GM12878 (cell line): ENCODE data around the gene NOP10. TPM values are rescaled to one million over a fixed set of nuclear protein-coding genes. Genes with fewer than 3 reads are reported as not detected.

Experiments used
- ATAC-seq: fragments of 200-7000 bp; cut with Tn5 transposase; 3 replicates; pipeline ENCODE4 v1.9.1; 2020; ENCODE audit warnings: mild to moderate bottlenecking, moderate library complexity
- BruUV-seq: library from RNA; stranded (reverse); fragments of 400-500 nt; replicated peaks from 2 replicates; lab custom pipeline; 2021; lab: Mats Ljungman, UMichigan
- CTCF ChIA-PET: fragments of 300-600 bp; sonication (Branson Sonifier 250); formaldehyde crosslinking; extraction: SDS; loops from one replicate; lab custom pipeline; 2021; ENCODE audit warnings: inconsistent platforms; lab: Yijun Ruan, JAX
- POLR2A ChIA-PET: fragments of 350-600 bp; formaldehyde crosslinking; extraction: SDS; loops from one replicate; lab custom pipeline; 2021; ENCODE audit warnings: inconsistent platforms; lab: Charles Lee
- RAD21 ChIA-PET: fragments of 300-600 bp; sonication (Branson Sonifier 250); formaldehyde crosslinking; loops from one replicate; lab custom pipeline; 2023; ENCODE audit warnings: antibody characterized with exemption; ENCODE audit not compliant: unreplicated experiment; lab: Charles Lee
- SMC1A ChIA-PET: fragments of 300-600 bp; sonication (Branson Sonifier 250); formaldehyde crosslinking; loops from one replicate; lab custom pipeline; 2023; ENCODE audit not compliant: unreplicated experiment, uncharacterized antibody; lab: Charles Lee
- DNase-seq: peaks from one replicate; pipeline ENCODE4 v3.0.0-alpha.2; 2011; ENCODE audit warnings: low read depth, low spot score
- FAIRE-seq: peaks from 3 replicates; lab custom pipeline; 2011; peaks lifted over from hg19 to GRCh38; lab: Jason Lieb, UNC
- H2AFZ ChIP-seq: 2 replicates; pipeline ENCODE4 v1.6.0; 2011; ENCODE audit warnings: low read depth, low read length, control low read depth; ENCODE audit not compliant: control insufficient read depth
- H3K27ac ChIP-seq: 2 replicates; pipeline ENCODE4 v1.5.1; 2011; ENCODE audit warnings: control low read depth; ENCODE audit not compliant: control insufficient read depth, insufficient read depth
- H3K27me3 ChIP-seq, 2 experiments: replicated peaks in 1 of 2; 2 replicates each; pipeline versions ENCODE4 v1.6.0 to v1.6.1; 2011; ENCODE audit warnings: low read length in 1 of 2; ENCODE audit not compliant: control insufficient read depth in 2 of 2, insufficient read depth in 2 of 2
- H3K36me3 ChIP-seq, 2 experiments: 2 replicates each; pipeline ENCODE4 v1.5.1; 2011; ENCODE audit warnings: low read length in 1 of 2; ENCODE audit not compliant: control insufficient read depth in 2 of 2, insufficient read depth in 2 of 2
- H3K4me1 ChIP-seq: 2 replicates; pipeline ENCODE4 v1.6.1; 2011; ENCODE audit warnings: mild to moderate bottlenecking, low read length, moderate library complexity, mixed read lengths; ENCODE audit not compliant: control insufficient read depth, insufficient read depth
- H3K4me2 ChIP-seq: 2 replicates; pipeline ENCODE4 v1.6.0; 2011; ENCODE audit warnings: control low read depth; ENCODE audit not compliant: control insufficient read depth, insufficient read depth
- H3K4me3 ChIP-seq: fragments of 200-600 bp; sonication (generic); 2 replicates; pipeline ENCODE4 v1.5.1; 2016
- H3K79me2 ChIP-seq: 2 replicates; pipeline ENCODE4 v1.6.0; 2011; ENCODE audit warnings: low read length; ENCODE audit not compliant: control insufficient read depth, insufficient read depth
- H3K9ac ChIP-seq: 2 replicates; pipeline ENCODE4 v1.8.0; 2011; ENCODE audit warnings: low read length, control low read depth, mixed read lengths; ENCODE audit not compliant: control insufficient read depth, insufficient read depth
- H3K9me3 ChIP-seq: replicated peaks from 3 replicates; pipeline ENCODE4 v1.5.1; 2011; ENCODE audit warnings: mild to moderate bottlenecking, low read length; ENCODE audit not compliant: control insufficient read depth, insufficient read depth
- H4K20me1 ChIP-seq: 2 replicates; pipeline ENCODE4 v1.6.0; 2011; ENCODE audit not compliant: control insufficient read depth, insufficient read depth
- ASH2L ChIP-seq: fragments of 300-600, 200-600 bp; sonication (generic); IDR thresholded peaks from 2 replicates; pipeline ENCODE4 v1.6.1; 2017; ENCODE audit warnings: low read depth, mild to moderate bottlenecking, borderline replicate concordance
- BMI1 ChIP-seq: fragments of 450-650 bp; IDR thresholded peaks from 2 replicates; pipeline ENCODE4 v1.6.1; 2016; ENCODE audit warnings: mild to moderate bottlenecking, moderate library complexity, borderline replicate concordance
- FOXM1 ChIP-seq: IDR thresholded peaks from 2 replicates; pipeline ENCODE4 v1.6.1; 2012; ENCODE audit warnings: low read depth, mild to moderate bottlenecking, inconsistent platforms, low read length, moderate library complexity
- KAT2A ChIP-seq: conservative IDR thresholded peaks from 2 replicates; pipeline ENCODE4 v1.6.1; 2011; ENCODE audit warnings: low read depth, low read length; ENCODE audit not compliant: control insufficient read depth
- PAX5 ChIP-seq: IDR thresholded peaks from 2 replicates; pipeline ENCODE4 v1.6.1; 2011; ENCODE audit warnings: low read depth, low read length, borderline replicate concordance
- PML ChIP-seq: IDR thresholded peaks from 2 replicates; pipeline ENCODE4 v1.6.1; 2012; ENCODE audit warnings: low read length, inconsistent platforms
- RAD21 ChIP-seq: IDR thresholded peaks from 2 replicates; pipeline ENCODE4 v1.6.1; 2011; ENCODE audit warnings: mild to moderate bottlenecking, low read depth, low read length, moderate library complexity; ENCODE audit not compliant: insufficient read depth
- RUNX3 ChIP-seq: IDR thresholded peaks from 2 replicates; pipeline ENCODE4 v1.6.1; 2012; ENCODE audit warnings: low read length, inconsistent platforms
- SMAD1 ChIP-seq: fragments of 450-650 bp; IDR thresholded peaks from 2 replicates; pipeline ENCODE4 v1.6.1; 2018; ENCODE audit warnings: mild to moderate bottlenecking, low read depth; ENCODE audit not compliant: partially characterized antibody
- SUPT20H ChIP-seq: IDR thresholded peaks from 2 replicates; pipeline ENCODE4 v1.6.1; 2011; ENCODE audit warnings: low read depth, mild to moderate bottlenecking, low read length, moderate library complexity, borderline replicate concordance; ENCODE audit not compliant: control insufficient read depth
- TCF7 ChIP-seq: IDR thresholded peaks from 2 replicates; pipeline ENCODE4 v1.6.1; 2014; ENCODE audit warnings: antibody characterized with exemption, borderline replicate concordance
- ZNF217 ChIP-seq: fragments of 450-650 bp; IDR thresholded peaks from 2 replicates; pipeline ENCODE4 v1.6.1; 2017; ENCODE audit warnings: antibody characterized with exemption, mild to moderate bottlenecking
- WGBS: methylation state at CpG from one replicate; pipeline ENCODE4 v1.1.6; 2016; ENCODE audit warnings: low lambda C conversion rate; ENCODE audit not compliant: insufficient replicate concordance, insufficient coverage; ENCODE audit errors: missing lambda C conversion rate; 5-methylcytosine and 5-hydroxymethylcytosine counted together
- in situ Hi-C: fragments of 300-500 bp; cut with MboI; formaldehyde crosslinking; loops from 9 replicates; pipeline ENCODE4 v1.14.3; 2018; ENCODE audit warnings: mixed read lengths
- intact Hi-C: fragments of 100-400 bp; cut with micrococcal nuclease; formaldehyde crosslinking; loops from one replicate; pipeline ENCODE4 v1.14.2; 2022; ENCODE audit not compliant: unreplicated experiment
- polyA plus RNA-seq, 11 experiments: library from polyadenylated mRNA; depleted of rRNA in 4 of 11; unstranded in 6 of 11; stranded (reverse) in 5 of 11; fragments of >200 nt; fragmentation: Nextera tagmentation in 4 of 11; fragmentation: Illumina TruSeq in 1 of 11; extraction: Ambion mirVana in 4 of 11; extraction: Trizol in 1 of 11; gene quantifications; 1 replicate in 1 of 11; 2 replicates in 10 of 11; pipeline versions ENCODE4 v1.2.1 to v1.2.3, GENCODE V29; 2011 to 2016; ENCODE audit warnings: inconsistent platforms in 2 of 11, missing spikeins in 2 of 11, low read depth in 1 of 11
- total RNA-seq, 4 experiments: library from RNA; depleted of rRNA in 3 of 4; stranded (reverse); fragments of >200 nt in 3 of 4; fragmentation: Illumina TruSeq in 1 of 4; extraction: Trizol in 1 of 4; gene quantifications; 2 replicates each; pipeline versions ENCODE4 v1.2.1 to v1.2.3, GENCODE V29; 2013 to 2021
- TF ChIP-seq, protein P1 (sequence below): IDR thresholded peaks from 2 replicates; pipeline ENCODE4 v1.6.1; 2012; ENCODE audit warnings: improper control_type of control experiment, low read depth, low read length; ENCODE audit not compliant: insufficient replicate concordance
- TF ChIP-seq, protein P2 (sequence below): fragments of 450-650 bp; IDR thresholded peaks from 2 replicates; pipeline ENCODE4 v1.6.1; 2017; ENCODE audit warnings: borderline replicate concordance

Gene NOP10
- total and polyA plus RNA-seq, 10 of the 15 experiments (the other 5 are each of a cell fraction or from before 2014, with no cell fraction given): 225 to 1,778 (median 537) TPM

DNA sequence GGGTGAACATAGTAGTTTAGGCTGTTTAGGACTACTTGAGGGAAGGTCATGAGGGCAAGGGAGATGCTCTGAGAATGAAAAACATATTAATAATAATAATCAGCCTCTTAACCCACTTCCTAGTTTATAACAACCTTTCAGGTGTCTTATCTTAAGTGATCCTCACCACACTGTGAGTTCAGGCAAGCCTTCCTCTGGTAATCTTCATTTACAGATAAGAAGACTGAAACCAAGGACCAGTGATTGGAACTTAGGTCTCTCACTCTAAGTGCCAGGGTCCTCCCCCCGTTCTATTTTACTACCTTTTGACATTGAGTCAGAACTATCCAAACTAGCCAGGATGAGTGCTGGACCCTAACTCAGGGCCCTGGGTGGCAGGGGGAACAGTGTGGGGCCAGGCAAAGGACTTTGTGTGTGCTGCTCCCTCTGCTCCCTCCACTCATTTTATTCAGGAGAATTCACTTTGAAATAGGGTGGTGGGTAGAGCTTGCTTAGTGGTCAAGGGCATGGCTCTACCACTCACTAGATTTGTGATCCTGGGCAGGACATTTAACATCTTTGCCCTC is 5.9 kb upstream of the NOP10 start:
- WGBS: 0% methylated on average over 1 of the region's 1 CpG

DNA sequence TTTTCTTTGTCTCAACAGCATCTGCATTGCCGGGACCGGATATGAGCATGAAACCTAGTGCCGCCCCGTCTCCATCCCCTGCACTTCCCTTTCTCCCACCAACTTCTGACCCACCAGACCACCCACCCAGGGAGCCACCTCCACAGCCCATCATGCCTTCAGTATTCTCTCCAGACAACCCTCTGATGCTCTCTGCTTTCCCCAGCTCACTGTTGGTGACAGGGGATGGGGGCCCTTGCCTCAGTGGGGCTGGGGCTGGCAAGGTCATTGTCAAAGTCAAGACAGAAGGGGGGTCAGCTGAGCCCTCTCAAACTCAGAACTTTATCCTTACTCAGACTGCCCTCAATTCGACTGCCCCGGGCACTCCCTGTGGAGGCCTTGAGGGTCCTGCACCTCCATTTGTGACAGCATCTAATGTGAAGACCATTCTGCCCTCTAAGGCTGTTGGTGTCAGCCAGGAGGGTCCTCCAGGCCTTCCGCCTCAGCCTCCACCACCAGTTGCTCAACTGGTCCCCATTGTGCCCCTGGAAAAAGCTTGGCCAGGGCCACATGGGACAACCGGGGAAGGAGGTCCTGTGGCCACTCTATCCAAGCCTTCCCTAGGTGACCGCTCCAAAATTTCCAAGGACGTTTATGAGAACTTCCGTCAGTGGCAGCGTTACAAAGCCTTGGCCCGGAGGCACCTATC is 5.2 kb upstream of the NOP10 start:
- RAD21 ChIA-PET: no interaction called here
- H2AFZ ChIP-seq: no peak overlapping the region
- ATAC-seq (no peak), DNase-seq (no peak), FAIRE-seq (no peak)
- 66% methylated on average over 13 of the region's 13 CpGs for WGBS
- no peaks in the 10 kb centered on the region for H4K20me1 ChIP-seq
- intact Hi-C loops (no loop called here), in situ Hi-C loops (no loop called here)
- no peaks in the 10 kb centered on the region for H3K4me1 ChIP-seq
- H3K4me3 ChIP-seq: no peak overlapping the region
- H3K9ac ChIP-seq: no peak overlapping the region
- no peaks in the 10 kb centered on the region for H3K27me3 ChIP-seq
- POLR2A ChIA-PET: no interaction called here
- BruUV-seq: no TSS peak
- SMC1A ChIA-PET: no interaction called here
- H3K4me2 ChIP-seq: no peak overlapping the region
- CTCF ChIA-PET: no interaction called here
- H3K9me3 ChIP-seq: no peaks in the 10 kb centered on the region
- no peaks in the 10 kb centered on the region for H3K79me2 ChIP-seq
- H3K27ac ChIP-seq: no peak overlapping the region
- no peaks in the 10 kb centered on the region for H3K36me3 ChIP-seq
- TF ChIP-seq, protein P1, sequence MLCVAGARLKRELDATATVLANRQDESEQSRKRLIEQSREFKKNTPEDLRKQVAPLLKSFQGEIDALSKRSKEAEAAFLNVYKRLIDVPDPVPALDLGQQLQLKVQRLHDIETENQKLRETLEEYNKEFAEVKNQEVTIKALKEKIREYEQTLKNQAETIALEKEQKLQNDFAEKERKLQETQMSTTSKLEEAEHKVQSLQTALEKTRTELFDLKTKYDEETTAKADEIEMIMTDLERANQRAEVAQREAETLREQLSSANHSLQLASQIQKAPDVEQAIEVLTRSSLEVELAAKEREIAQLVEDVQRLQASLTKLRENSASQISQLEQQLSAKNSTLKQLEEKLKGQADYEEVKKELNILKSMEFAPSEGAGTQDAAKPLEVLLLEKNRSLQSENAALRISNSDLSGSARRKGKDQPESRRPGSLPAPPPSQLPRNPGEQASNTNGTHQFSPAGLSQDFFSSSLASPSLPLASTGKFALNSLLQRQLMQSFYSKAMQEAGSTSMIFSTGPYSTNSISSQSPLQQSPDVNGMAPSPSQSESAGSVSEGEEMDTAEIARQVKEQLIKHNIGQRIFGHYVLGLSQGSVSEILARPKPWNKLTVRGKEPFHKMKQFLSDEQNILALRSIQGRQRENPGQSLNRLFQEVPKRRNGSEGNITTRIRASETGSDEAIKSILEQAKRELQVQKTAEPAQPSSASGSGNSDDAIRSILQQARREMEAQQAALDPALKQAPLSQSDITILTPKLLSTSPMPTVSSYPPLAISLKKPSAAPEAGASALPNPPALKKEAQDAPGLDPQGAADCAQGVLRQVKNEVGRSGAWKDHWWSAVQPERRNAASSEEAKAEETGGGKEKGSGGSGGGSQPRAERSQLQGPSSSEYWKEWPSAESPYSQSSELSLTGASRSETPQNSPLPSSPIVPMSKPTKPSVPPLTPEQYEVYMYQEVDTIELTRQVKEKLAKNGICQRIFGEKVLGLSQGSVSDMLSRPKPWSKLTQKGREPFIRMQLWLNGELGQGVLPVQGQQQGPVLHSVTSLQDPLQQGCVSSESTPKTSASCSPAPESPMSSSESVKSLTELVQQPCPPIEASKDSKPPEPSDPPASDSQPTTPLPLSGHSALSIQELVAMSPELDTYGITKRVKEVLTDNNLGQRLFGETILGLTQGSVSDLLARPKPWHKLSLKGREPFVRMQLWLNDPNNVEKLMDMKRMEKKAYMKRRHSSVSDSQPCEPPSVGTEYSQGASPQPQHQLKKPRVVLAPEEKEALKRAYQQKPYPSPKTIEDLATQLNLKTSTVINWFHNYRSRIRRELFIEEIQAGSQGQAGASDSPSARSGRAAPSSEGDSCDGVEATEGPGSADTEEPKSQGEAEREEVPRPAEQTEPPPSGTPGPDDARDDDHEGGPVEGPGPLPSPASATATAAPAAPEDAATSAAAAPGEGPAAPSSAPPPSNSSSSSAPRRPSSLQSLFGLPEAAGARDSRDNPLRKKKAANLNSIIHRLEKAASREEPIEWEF: no peak
- TF ChIP-seq ZNF217 (no peak), PML (no peak), RUNX3 (no peak), SUPT20H (no peak), BMI1 (no peak)
- TF ChIP-seq, protein P2, sequence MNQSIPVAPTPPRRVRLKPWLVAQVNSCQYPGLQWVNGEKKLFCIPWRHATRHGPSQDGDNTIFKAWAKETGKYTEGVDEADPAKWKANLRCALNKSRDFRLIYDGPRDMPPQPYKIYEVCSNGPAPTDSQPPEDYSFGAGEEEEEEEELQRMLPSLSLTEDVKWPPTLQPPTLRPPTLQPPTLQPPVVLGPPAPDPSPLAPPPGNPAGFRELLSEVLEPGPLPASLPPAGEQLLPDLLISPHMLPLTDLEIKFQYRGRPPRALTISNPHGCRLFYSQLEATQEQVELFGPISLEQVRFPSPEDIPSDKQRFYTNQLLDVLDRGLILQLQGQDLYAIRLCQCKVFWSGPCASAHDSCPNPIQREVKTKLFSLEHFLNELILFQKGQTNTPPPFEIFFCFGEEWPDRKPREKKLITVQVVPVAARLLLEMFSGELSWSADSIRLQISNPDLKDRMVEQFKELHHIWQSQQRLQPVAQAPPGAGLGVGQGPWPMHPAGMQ: no peak

More for the DNA sequence above, 5.9 kb upstream of the NOP10 start:
- TF ChIP-seq ZNF217: no peak
- no peak for TF ChIP-seq PAX5
- no peak for TF ChIP-seq FOXM1
- TF ChIP-seq SMAD1: no peak
- no peak for TF ChIP-seq ASH2L
- TF ChIP-seq KAT2A: no peak
- TF ChIP-seq RAD21: no peak
- no peak for TF ChIP-seq TCF7
- RAD21 ChIA-PET: no interaction called here
- no peak for DNase-seq
- Histone ChIP-seq H3K27me3 (no peaks in the 10 kb centered on the region), H3K9ac (no peak overlapping the region), H4K20me1 (no peaks in the 10 kb centered on the region), H3K4me2 (no peak overlapping the region), H3K4me3 (no peak overlapping the region), H3K36me3 (no peaks in the 10 kb centered on the region), H3K27ac (no peak overlapping the region), H3K79me2 (no peaks in the 10 kb centered on the region), H3K4me1 (no peaks in the 10 kb centered on the region), H3K9me3 (no peaks in the 10 kb centered on the region), H2AFZ (no peak overlapping the region)
- in situ Hi-C loops (no loop called here), intact Hi-C loops (no loop called here)
- POLR2A ChIA-PET: no interaction called here
- CTCF ChIA-PET: no interaction called here
- SMC1A ChIA-PET: no interaction called here
- no TSS peak for BruUV-seq
- ATAC-seq: no peak
- no peak for FAIRE-seq
